A549 (cell line): ENCODE results near the gene TUBD1. TPM values are rescaled to one million over a fixed set of nuclear protein-coding genes. Genes with fewer than 3 reads are reported as not detected.

Source experiments
- ATAC-seq, 2 experiments: fragments of 200-7000 bp in 1 of 2; fragments of >200 bp in 1 of 2; cut with Nextera tagmentation in 1 of 2; cut with Tn5 transposase in 1 of 2; 3 replicates each; pipeline versions ENCODE4 v1.8.0 to v1.9.1; 2018 to 2020; ENCODE audit warnings: mild to moderate bottlenecking in 1 of 2, moderate library complexity in 1 of 2
- CTCF ChIA-PET: fragments of 300-600 bp; sonication (Branson Sonifier 250); formaldehyde crosslinking; extraction: SDS; loops from one replicate; lab custom pipeline; 2021; ENCODE audit warnings: antibody characterized with exemption, inconsistent platforms; lab: Yijun Ruan, JAX
- POLR2A ChIA-PET: fragments of 350-600 bp; formaldehyde crosslinking; extraction: SDS; loops from one replicate; lab custom pipeline; 2021; ENCODE audit warnings: antibody characterized with exemption, inconsistent platforms; lab: Yijun Ruan, JAX
- DNase-seq, 2 experiments: peaks; one replicate each; pipeline versions ENCODE4 v3.0.0 to v3.0.0-alpha.2; 2011 to 2016; ENCODE audit warnings: low read depth in 1 of 2, low spot score in 1 of 2
- FAIRE-seq: peaks from 2 replicates; lab custom pipeline; 2011; peaks lifted over from hg19 to GRCh38; lab: Jason Lieb, UNC
- H3K27ac ChIP-seq, 2 experiments: fragments of >200 bp; sonication (Bioruptor Twin); formaldehyde crosslinking; 3 replicates each; pipeline ENCODE4 v1.5.1; 2016 to 2017
- H3K4me1 ChIP-seq: fragments of >200 bp; sonication (Bioruptor Twin); formaldehyde crosslinking; 3 replicates; pipeline ENCODE4 v1.6.1; 2016
- H3K4me2 ChIP-seq: fragments of >200 bp; sonication (Bioruptor Twin); formaldehyde crosslinking; 3 replicates; pipeline ENCODE4 v1.6.1; 2016
- H3K4me3 ChIP-seq: fragments of >200 bp; sonication (Bioruptor Twin); formaldehyde crosslinking; 3 replicates; pipeline ENCODE4 v1.5.1; 2016
- H3K9me3 ChIP-seq: fragments of >200 bp; sonication (Bioruptor Twin); formaldehyde crosslinking; 3 replicates; pipeline ENCODE4 v1.6.1; 2016
- CEBPB ChIP-seq, 2 experiments: fragments of >200 bp in 1 of 2; sonication (Bioruptor Twin) in 1 of 2; formaldehyde crosslinking in 1 of 2; IDR thresholded peaks; 2 replicates each; pipeline ENCODE4 v1.6.1; 2012 to 2016
- CHD4 ChIP-seq: fragments of 200-600 bp; sonication (generic); IDR thresholded peaks from 2 replicates; pipeline ENCODE4 v1.6.1; 2016; ENCODE audit warnings: antibody characterized with exemption, mild to moderate bottlenecking, borderline replicate concordance
- E2F6 ChIP-seq: IDR thresholded peaks from 2 replicates; pipeline ENCODE4 v1.6.1; 2012; ENCODE audit warnings: low read depth, borderline replicate concordance
- ELK1 ChIP-seq: fragments of 150-350 bp; IDR thresholded peaks from 2 replicates; pipeline ENCODE4 v1.6.1; 2014; ENCODE audit warnings: low read depth, mild to moderate bottlenecking, low read length
- FOSL2 ChIP-seq, 2 experiments: fragments of 450-650 bp in 1 of 2; fragments of >200 bp in 1 of 2; sonication (Bioruptor Twin) in 1 of 2; formaldehyde crosslinking; IDR thresholded peaks; 2 replicates each; pipeline versions ENCODE4 v1.5.0 to v1.6.1; 2016 to 2020; ENCODE audit warnings: mild to moderate bottlenecking in 1 of 2, moderate library complexity in 1 of 2
- FOXS1 ChIP-seq: fragments of 250-450 bp; sonication (Bioruptor Pico); IDR thresholded peaks from 2 replicates; pipeline ENCODE4 v1.5.0; 2020; ENCODE audit warnings: mild to moderate bottlenecking, moderate library complexity
- HDAC2 ChIP-seq: fragments of 200-600 bp; sonication (generic); IDR thresholded peaks from 2 replicates; pipeline ENCODE4 v1.6.1; 2016
- HMGXB4 ChIP-seq: fragments of 250-450 bp; sonication (Bioruptor Pico); IDR thresholded peaks from 2 replicates; pipeline ENCODE4 v1.5.0; 2021; ENCODE audit warnings: mild to moderate bottlenecking, moderate library complexity, borderline replicate concordance
- HOXB13 ChIP-seq: fragments of 250-450 bp; sonication (Bioruptor Pico); IDR thresholded peaks from 2 replicates; pipeline ENCODE4 v1.5.0; 2020; ENCODE audit warnings: low read depth, mild to moderate bottlenecking, moderate library complexity
- RAD21 ChIP-seq, 2 experiments: fragments of >200 bp in 1 of 2; sonication (Bioruptor Twin) in 1 of 2; formaldehyde crosslinking in 1 of 2; IDR thresholded peaks in 1 of 2; conservative IDR thresholded peaks in 1 of 2; 2 replicates in 1 of 2; 3 replicates in 1 of 2; pipeline ENCODE4 v1.6.1; 2012 to 2018; ENCODE audit warnings: inconsistent platforms in 1 of 2
- TFCP2L1 ChIP-seq: fragments of 250-450 bp; sonication (Bioruptor Pico); IDR thresholded peaks from 2 replicates; pipeline ENCODE4 v1.5.0; 2021; ENCODE audit warnings: mild to moderate bottlenecking
- ZFP36 ChIP-seq: fragments of 450-650 bp; IDR thresholded peaks from 2 replicates; pipeline ENCODE4 v1.6.1; 2014; ENCODE audit warnings: borderline replicate concordance; ENCODE audit not compliant: partially characterized antibody
- ZSCAN20 ChIP-seq: fragments of 250-450 bp; sonication (Bioruptor Pico); IDR thresholded peaks from 2 replicates; pipeline ENCODE4 v1.8.0; 2022; ENCODE audit warnings: mild to moderate bottlenecking, moderate library complexity
- WGBS: methylation state at CpG from one replicate; pipeline ENCODE4 v1.1.6; 2017; ENCODE audit errors: missing lambda C conversion rate; 5-methylcytosine and 5-hydroxymethylcytosine counted together
- polyA plus RNA-seq, 4 experiments: library from polyadenylated mRNA; depleted of rRNA in 3 of 4; stranded (reverse); fragments of >200 nt; fragmentation: RNase III in 1 of 4; extraction: RNeasy Plus Mini Kit Qiagen cat#74134 plus additional on column Dnase treatment in 1 of 4; gene quantifications; 2 replicates in 3 of 4; 3 replicates in 1 of 4; pipeline ENCODE4 v1.2.3, GENCODE V29; 2011 to 2017

TUBD1 gene
- polyA plus RNA-seq, 2 of the 4 experiments (the other 2 are of a cell fraction), result 15.9 to 24.4 TPM

- peak overlapping the region; percentile 61 for H3K4me2 ChIP-seq
- 5% methylated on average over 3 of the region's 3 CpGs for WGBS
- ATAC-seq, result peak in 1 of 2 experiments; percentile 56; a peak in 3 of 6 replicates
Measured at GRCh38 chr17:59814685-59815084, 78.1 kb downstream of the TUBD1 start.

GRCh38 chr17:59814276-59814675 lies 78.5 kb downstream of the TUBD1 start:
- Histone ChIP-seq H3K4me2 (peak overlapping the region; percentile 61), H3K27ac (peak overlapping the region; percentile 80 to 81), H3K9me3 (no peaks in the 10 kb centered on the region), H3K4me1 (peaks cover 53% of the 10 kb centered on the region), H3K4me3 (no peak overlapping the region)
- 94% methylated on average over 1 of the region's 1 CpG for WGBS
- TF ChIP-seq ZFP36, result no peak
- TF ChIP-seq HDAC2, result no peak
- peak in 1 of 2 experiments; percentile 19; a peak in 3 of 6 replicates for ATAC-seq
- no peak for DNase-seq
- ChIA-PET POLR2A (interaction anchor here (0.8 to 1.9 kb wide), 2 partner anchors 9 to 14 kb away, joined by 3 to 9 read pairs; no protein-coding TSS in a partner anchor), CTCF (interaction anchor here (1.0 to 1.9 kb wide), 10 partner anchors 10 to 68 kb away, joined by 3 to 5 read pairs (median 4); no protein-coding TSS in a partner anchor)
- FAIRE-seq, result no peak

More at GRCh38 chr17:59814685-59815084, 78.1 kb downstream of the TUBD1 start:
- Histone ChIP-seq H3K4me1 (peaks cover 52% of the 10 kb centered on the region), H3K9me3 (no peaks in the 10 kb centered on the region), H3K4me3 (no peak overlapping the region), H3K27ac (peak overlapping the region; percentile 80 to 81)
- ChIA-PET CTCF (interaction anchor here (1.0 to 1.9 kb wide), 8 partner anchors 10 to 69 kb away, joined by 3 to 5 read pairs (median 3); no protein-coding TSS in a partner anchor), POLR2A (interaction anchor here (0.8 to 1.9 kb wide), 2 partner anchors 10 to 14 kb away, joined by 3 to 9 read pairs; no protein-coding TSS in a partner anchor)
- peak; percentile 54; the same call in 1 of the 2 replicates for TF ChIP-seq ZSCAN20 (CRISPR knock-in tag)
- TF ChIP-seq CEBPB (IDR thresholded peaks at IDR 0.05), result no peak
- DNase-seq, result no peak
- peak; percentile 96 for FAIRE-seq

- CTCF ChIA-PET, result no interaction called here
- ATAC-seq (no peak), FAIRE-seq (no peak), DNase-seq (no peak)
- Histone ChIP-seq H3K4me2 (peak overlapping the region; percentile 44; the same call in 1 of the 3 replicates), H3K4me1 (peaks cover 74% of the 10 kb centered on the region), H3K4me3 (no peak overlapping the region), H3K9me3 (no peaks in the 10 kb centered on the region), H3K27ac (peak overlapping the region; percentile 80 to 87)
- TF ChIP-seq HOXB13, result no peak
- TF ChIP-seq TFCP2L1, result no peak
- TF ChIP-seq FOXS1 (CRISPR knock-in tag), result no peak
- no peak for TF ChIP-seq ELK1
- no peak for TF ChIP-seq HMGXB4
- no peak for TF ChIP-seq CHD4
- no peak for TF ChIP-seq E2F6
- WGBS, result 95% methylated on average over 3 of the region's 3 CpGs
- POLR2A ChIA-PET, result no interaction called here
Measured at GRCh38 chr17:59812139-59812538, 80.6 kb downstream of the TUBD1 start.

- TF ChIP-seq FOSL2 (IDR thresholded peaks at IDR 0.05) (no peak), FOSL2 (CRISPR knock-in tag; IDR thresholded peaks at IDR 0.05) (peak; percentile 40; the same call in 1 of the 2 replicates), RAD21 (conservative IDR thresholded peaks at IDR 0.05 in 1 of 2, IDR thresholded peaks at IDR 0.05 in 1 of 2) (no peak), E2F6 (no peak)
- peak; percentile 43 for FAIRE-seq
- H3K27ac ChIP-seq, result peak overlapping the region; percentile 80 to 87
- H3K4me1 ChIP-seq, result peaks cover 82% of the 10 kb centered on the region
- peak; percentile 20 to 31; a peak in 2 of 6 replicates for ATAC-seq
- no peaks in the 10 kb centered on the region for H3K9me3 ChIP-seq
- no peak overlapping the region for H3K4me3 ChIP-seq
- DNase-seq, result peak in 1 of 2 experiments; percentile 66
- POLR2A ChIA-PET, result interaction anchor here (1.3 to 1.5 kb wide), 2 partner anchors 26 to 31 kb away, joined by 4 to 12 read pairs; no protein-coding TSS in a partner anchor
- 28% methylated on average over 1 of the region's 1 CpG for WGBS
- H3K4me2 ChIP-seq, result peak overlapping the region; percentile 44
- CTCF ChIA-PET, result interaction anchor here (0.9 to 1.3 kb wide), 2 partner anchors 14 to 18 kb away, joined by 3 to 4 read pairs; no protein-coding TSS in a partner anchor
Measured at GRCh38 chr17:59811209-59811608, 81.5 kb downstream of the TUBD1 start.
